GM21367 (cell line): ENCODE results near the gene XIST.
"Not testable (repeated sequence)": the region's sequence is repeated elsewhere in the genome, so short reads cannot be mapped to it uniquely, and the experiment has no call there.

Experiments
- ATAC-seq: cut with Tn5 transposase; IDR thresholded peaks from one replicate; pipeline ENCODE4 v1.9.1; 2021; ENCODE audit not compliant: unreplicated experiment

Gene XIST

DNA sequence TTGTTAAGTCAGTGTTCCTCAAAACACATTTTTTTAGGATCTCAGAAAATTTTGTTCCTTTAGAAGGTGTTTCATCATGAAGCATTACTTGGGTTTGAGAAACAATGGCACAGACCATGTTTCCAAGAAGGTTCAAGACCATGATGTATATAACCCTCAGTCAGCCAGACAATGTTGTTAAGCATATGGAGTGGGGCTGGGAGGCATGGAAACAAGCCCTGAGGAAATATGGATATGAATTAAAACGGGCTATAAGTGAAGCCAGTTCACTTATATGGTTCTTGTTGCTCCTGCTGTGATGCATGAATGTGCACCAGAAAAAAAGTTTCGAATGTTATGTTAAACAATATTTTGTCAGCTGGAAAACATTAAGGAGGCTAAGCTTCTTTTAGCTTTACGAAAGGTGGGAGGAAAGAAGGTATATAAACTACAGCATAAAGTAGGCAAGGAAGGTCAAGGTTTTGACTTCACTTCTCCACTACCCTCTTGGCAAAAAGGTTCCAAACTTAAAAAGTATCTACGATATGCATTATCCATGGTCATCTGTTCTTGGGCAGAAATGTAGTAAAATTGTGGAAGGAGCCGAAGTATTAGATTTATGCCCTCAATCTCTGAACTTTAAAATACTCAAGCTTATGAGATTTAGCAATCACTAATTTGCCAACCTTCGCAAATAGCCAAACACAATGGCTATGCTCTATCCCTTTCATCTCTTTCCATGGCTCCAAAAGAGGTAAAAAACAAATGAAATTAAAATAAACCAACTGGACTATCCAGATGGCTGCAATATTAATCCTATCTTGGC is 12.2 kb downstream of the XIST start:
- no peak for ATAC-seq

- ATAC-seq, result no peak
Observed at GRCh38 chrX:73839152-73839551, 13.4 kb downstream of the XIST start.

GRCh38 chrX:73838123-73838522 is 14.4 kb downstream of the XIST start:
- no peak for ATAC-seq

DNA sequence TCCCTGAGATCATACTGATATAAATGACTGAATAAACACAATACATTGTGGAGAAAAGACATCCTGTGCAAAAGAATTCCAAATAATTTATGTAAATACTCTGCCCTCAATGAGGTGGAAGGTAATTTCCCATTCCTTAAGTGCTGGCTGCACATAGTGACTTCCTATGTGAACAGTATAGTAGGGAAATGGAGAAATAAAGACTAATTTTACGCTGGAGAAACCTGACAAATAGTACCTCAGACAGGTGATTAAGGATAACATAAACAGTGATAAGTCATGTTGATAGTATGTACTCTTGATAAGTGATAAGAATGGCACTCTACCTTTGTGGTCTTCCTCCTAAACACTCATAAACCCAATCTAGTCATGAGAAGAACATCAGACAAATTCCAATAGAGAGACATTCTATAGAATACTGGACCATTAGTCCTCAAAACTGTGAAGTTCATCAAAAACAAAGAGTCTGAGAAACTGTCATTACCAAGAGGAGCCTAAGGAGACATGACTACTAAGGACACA is 15.5 kb downstream of the XIST start:
- no peak for ATAC-seq

GRCh38 chrX:73834219-73834618 is 18.3 kb downstream of the XIST start:
- no peak for ATAC-seq

GRCh38 chrX:73832319-73832718 is 20.2 kb downstream of the XIST start:
- no peak for ATAC-seq

- no peak for ATAC-seq
Observed at GRCh38 chrX:73831500-73831899, 21.0 kb downstream of the XIST start.

GRCh38 chrX:73830489-73831414 is 21.8 kb downstream of the XIST start:
- ATAC-seq, result no peak

DNA sequence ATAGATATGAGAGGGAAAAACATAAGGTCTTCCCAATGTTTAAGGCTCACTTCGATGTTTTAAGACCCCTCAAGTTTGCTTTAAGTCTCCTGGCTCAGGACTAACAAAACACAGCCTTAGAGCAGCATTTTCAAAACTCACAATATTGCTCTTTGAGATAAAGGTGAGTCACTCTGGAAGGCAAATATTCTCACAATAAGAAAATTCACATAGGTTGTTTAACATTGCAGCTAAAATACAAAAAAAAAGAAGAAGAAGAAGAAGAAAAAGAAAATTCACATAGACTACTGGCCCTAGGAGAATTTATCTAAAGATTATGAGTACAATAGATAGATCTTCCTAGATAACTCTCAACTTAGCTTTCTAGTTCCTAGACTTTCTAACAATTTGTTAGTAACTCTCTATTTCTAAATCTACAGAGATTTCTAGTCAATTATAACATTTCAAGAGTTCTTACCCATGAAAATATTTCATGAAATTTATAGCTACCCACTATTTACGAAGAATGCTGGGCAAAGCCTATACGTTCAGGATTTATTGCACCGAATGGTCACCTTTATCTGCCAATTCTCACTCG is 22.5 kb downstream of the XIST start:
- no peak for ATAC-seq

DNA sequence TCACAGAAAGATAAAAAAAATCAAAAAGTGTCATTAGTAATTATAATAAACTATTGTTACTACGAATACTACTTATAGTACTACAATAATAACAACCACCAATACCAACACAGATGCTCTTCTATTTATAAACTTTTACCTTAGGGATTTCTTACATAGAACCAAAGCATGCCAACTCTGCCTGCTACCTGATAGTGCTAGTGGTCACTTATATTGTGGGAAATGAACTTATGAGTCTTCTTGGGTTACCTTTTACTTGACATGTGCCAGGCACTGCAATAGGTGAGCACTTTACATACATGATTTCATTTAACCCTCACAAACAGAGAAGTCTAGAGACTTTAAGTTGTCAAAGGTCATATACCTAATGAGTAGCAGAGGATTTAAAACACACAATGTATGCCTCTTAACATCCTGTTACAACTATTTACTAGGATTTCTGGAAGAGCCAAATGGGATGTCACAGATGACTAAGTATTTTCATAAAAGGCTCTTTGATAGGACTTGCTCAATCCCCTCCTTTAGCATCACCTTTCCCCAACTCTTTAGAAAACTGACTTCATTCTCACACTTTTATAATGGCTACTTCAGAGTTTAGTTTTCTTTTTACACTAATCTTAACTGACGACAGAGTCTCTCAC is 24.3 kb downstream of the XIST start:
- ATAC-seq, result no peak

GRCh38 chrX:73827406-73827805 is 25.1 kb downstream of the XIST start:
- no peak for ATAC-seq

- no peak for ATAC-seq
Observed at GRCh38 chrX:73826996-73827395, 25.5 kb downstream of the XIST start.

GRCh38 chrX:73825569-73825968 is 26.9 kb downstream of the XIST start:
- no peak for ATAC-seq

- no peak for ATAC-seq
Observed at GRCh38 chrX:73823473-73824004, 29.0 kb downstream of the XIST start.

- no peak for ATAC-seq
Observed at GRCh38 chrX:73822775-73823174, 29.7 kb downstream of the XIST start.

GRCh38 chrX:73821921-73822559 is 30.5 kb downstream of the XIST start:
- no peak for ATAC-seq

GRCh38 chrX:73819864-73820558 is 32.5 kb downstream of the XIST start:
- ATAC-seq, result not testable (repeated sequence)

- ATAC-seq, result no peak
Observed at GRCh38 chrX:73818200-73819116, 34.1 kb downstream of the XIST start.
